HepG2 (cell line): ENCODE data around the gene FIBP. TPM values are rescaled to one million over a fixed set of nuclear protein-coding genes. Genes with fewer than 3 reads are reported as not detected.

Experiments used
- DNMT3B ChIP-seq: conservative IDR thresholded peaks from 2 replicates; pipeline ENCODE4 v1.6.1; 2016; ENCODE audit warnings: missing biosample characterization, control low read depth
- DPF2 ChIP-seq: sonication (generic); formaldehyde crosslinking; IDR thresholded peaks from 2 replicates; pipeline ENCODE4 v1.4.0; 2020; ENCODE audit warnings: mild to moderate bottlenecking, low read depth, missing genetic modification reagents, borderline replicate concordance
- FLYWCH1 ChIP-seq: sonication (generic); formaldehyde crosslinking; IDR thresholded peaks from 2 replicates; pipeline ENCODE4 v1.8.1; 2023; ENCODE audit warnings: mild to moderate bottlenecking, missing genetic modification reagents
- HNRNPUL1 ChIP-seq: fragments of 200-400 bp; formaldehyde crosslinking; IDR thresholded peaks from 2 replicates; pipeline ENCODE4 v1.6.1; 2017; ENCODE audit warnings: low read depth, mild to moderate bottlenecking, low read length, moderate library complexity
- KLF6 ChIP-seq: IDR thresholded peaks from 2 replicates; pipeline ENCODE4 v1.8.0; 2016; ENCODE audit warnings: missing biosample characterization, missing genetic modification reagents
- PLRG1 ChIP-seq: fragments of 450-650 bp; conservative IDR thresholded peaks from 2 replicates; pipeline ENCODE4 v1.6.1; 2016
- RAD21 ChIP-seq: fragments of 450-650 bp; formaldehyde crosslinking; IDR thresholded peaks from 2 replicates; pipeline ENCODE4 v1.5.0; 2020; ENCODE audit warnings: mild to moderate bottlenecking
- SNAI1 ChIP-seq: sonication (generic); formaldehyde crosslinking; IDR thresholded peaks from 2 replicates; pipeline ENCODE4 v1.5.0; 2020; ENCODE audit warnings: mild to moderate bottlenecking, missing genetic modification reagents, borderline replicate concordance
- TOPORS ChIP-seq: sonication (generic); formaldehyde crosslinking; IDR thresholded peaks from 2 replicates; pipeline ENCODE4 v1.8.0; 2023; ENCODE audit warnings: mild to moderate bottlenecking, missing genetic modification reagents
- ZBTB20 ChIP-seq: sonication (generic); formaldehyde crosslinking; IDR thresholded peaks from 2 replicates; pipeline ENCODE4 v1.8.1; 2023; ENCODE audit warnings: missing genetic modification reagents, low read depth, mild to moderate bottlenecking, borderline replicate concordance
- ZMAT3 ChIP-seq: sonication (generic); formaldehyde crosslinking; conservative IDR thresholded peaks from 2 replicates; pipeline ENCODE4 v1.7.0; 2021; ENCODE audit warnings: missing genetic modification reagents
- ZNF12 ChIP-seq: sonication (generic); formaldehyde crosslinking; IDR thresholded peaks from 2 replicates; pipeline ENCODE4 v1.5.0; 2020; ENCODE audit warnings: missing genetic modification reagents
- ZNF543 ChIP-seq: sonication (generic); formaldehyde crosslinking; IDR thresholded peaks from 2 replicates; pipeline ENCODE4 v1.4.0; 2020; ENCODE audit warnings: mild to moderate bottlenecking, missing genetic modification reagents
- ZNF567 ChIP-seq: sonication (generic); formaldehyde crosslinking; IDR thresholded peaks from 2 replicates; pipeline ENCODE4 v1.8.1; 2023; ENCODE audit warnings: mild to moderate bottlenecking, missing genetic modification reagents, borderline replicate concordance
- ZNF75D ChIP-seq: sonication (generic); formaldehyde crosslinking; IDR thresholded peaks from 2 replicates; pipeline ENCODE4 v1.8.1; 2023; ENCODE audit warnings: missing genetic modification reagents, mild to moderate bottlenecking, borderline replicate concordance
- ZNF777 ChIP-seq: sonication (generic); formaldehyde crosslinking; IDR thresholded peaks from 2 replicates; pipeline ENCODE4 v1.4.0; 2020; ENCODE audit warnings: missing genetic modification reagents
- ZSCAN31 ChIP-seq: sonication (generic); formaldehyde crosslinking; IDR thresholded peaks from 2 replicates; pipeline ENCODE4 v1.5.0; 2020; ENCODE audit warnings: low read depth, mild to moderate bottlenecking, missing genetic modification reagents
- polyA plus RNA-seq, 8 experiments: library from polyadenylated mRNA; depleted of rRNA in 3 of 8; stranded (reverse) in 7 of 8; unstranded in 1 of 8; fragments of >200 nt; fragmentation: Illumina TruSeq in 4 of 8; extraction: Trizol in 4 of 8; gene quantifications; 2 replicates each; pipeline versions ENCODE4 v1.2.1 to v1.2.3, GENCODE V29; 2011 to 2016; ENCODE audit warnings: low read depth in 4 of 8, missing spikeins in 1 of 8, mixed read lengths in 1 of 8; ENCODE audit not compliant: insufficient read depth in 1 of 8
- total RNA-seq, 5 experiments: library from RNA; depleted of rRNA; stranded (reverse); fragments of >200 nt; fragmentation: Illumina TruSeq; extraction: Trizol; gene quantifications; 2 replicates each; pipeline ENCODE4 v1.2.3, GENCODE V29; 2016; ENCODE audit warnings: low read depth in 1 of 5
- TF ChIP-seq, protein P1 (sequence below): sonication (generic); formaldehyde crosslinking; IDR thresholded peaks from 2 replicates; pipeline ENCODE4 v1.4.0; 2020; ENCODE audit warnings: mild to moderate bottlenecking, missing genetic modification reagents, borderline replicate concordance
- TF ChIP-seq, protein P2 (sequence below): sonication (generic); formaldehyde crosslinking; IDR thresholded peaks from 2 replicates; pipeline ENCODE4 v1.8.1; 2023; ENCODE audit warnings: mild to moderate bottlenecking, moderate library complexity, missing genetic modification reagents
- TF ChIP-seq, protein P3 (sequence below): sonication (generic); IDR thresholded peaks from 2 replicates; pipeline ENCODE4 v1.6.1; 2016; ENCODE audit warnings: low read depth, borderline replicate concordance
- TF ChIP-seq, protein P4 (sequence below): sonication (generic); formaldehyde crosslinking; IDR thresholded peaks from 2 replicates; pipeline ENCODE4 v1.5.0; 2020; ENCODE audit warnings: missing genetic modification reagents

FIBP gene
- total and polyA plus RNA-seq, 2 of the 13 experiments (the other 11 are each of a cell fraction or from before 2014, with no cell fraction given) = 42.9 to 62.1 TPM

DNA sequence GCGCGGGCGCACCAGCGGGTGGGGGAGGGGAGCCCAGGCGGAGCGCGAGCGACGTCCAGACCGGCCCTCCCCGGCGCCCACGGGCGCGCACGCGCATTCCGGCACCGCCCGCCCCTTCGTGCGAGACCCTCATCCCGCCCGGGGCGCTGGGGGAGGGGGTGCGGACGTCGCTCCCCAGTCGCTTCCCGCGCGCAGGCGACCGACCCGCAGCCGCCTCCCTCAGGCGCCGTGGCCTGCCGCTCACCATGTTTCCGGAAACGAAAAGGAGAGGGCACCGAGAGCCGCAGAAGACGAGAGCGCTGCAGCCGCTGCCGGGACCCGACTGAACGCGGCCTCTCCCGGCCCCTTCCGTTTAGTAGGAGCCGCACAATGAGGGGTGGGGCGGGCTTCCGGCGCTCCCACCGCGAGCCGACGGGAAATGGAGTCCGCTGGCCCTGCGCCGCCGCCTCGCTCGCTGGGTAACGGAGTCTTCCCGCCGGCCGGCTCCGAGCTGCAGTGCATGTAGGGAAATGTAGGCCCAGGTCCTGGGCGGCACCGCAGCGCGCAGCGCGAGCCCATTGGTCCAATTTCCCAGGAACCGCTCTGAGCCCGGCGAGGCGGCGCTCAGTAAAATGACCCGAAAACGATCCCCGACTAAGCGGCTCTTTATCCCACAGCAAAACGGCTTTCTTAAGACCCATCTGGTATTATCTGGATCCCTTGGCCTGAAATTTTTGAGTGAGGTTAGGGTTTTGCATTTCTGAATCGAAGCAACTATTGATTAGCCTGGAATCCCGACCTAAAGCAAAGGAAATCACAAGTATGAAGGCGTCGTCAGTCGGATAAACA lies 30.2 kb downstream of the FIBP start, which contains the start of gene CFL1 (continued):
- TF ChIP-seq, protein P1, sequence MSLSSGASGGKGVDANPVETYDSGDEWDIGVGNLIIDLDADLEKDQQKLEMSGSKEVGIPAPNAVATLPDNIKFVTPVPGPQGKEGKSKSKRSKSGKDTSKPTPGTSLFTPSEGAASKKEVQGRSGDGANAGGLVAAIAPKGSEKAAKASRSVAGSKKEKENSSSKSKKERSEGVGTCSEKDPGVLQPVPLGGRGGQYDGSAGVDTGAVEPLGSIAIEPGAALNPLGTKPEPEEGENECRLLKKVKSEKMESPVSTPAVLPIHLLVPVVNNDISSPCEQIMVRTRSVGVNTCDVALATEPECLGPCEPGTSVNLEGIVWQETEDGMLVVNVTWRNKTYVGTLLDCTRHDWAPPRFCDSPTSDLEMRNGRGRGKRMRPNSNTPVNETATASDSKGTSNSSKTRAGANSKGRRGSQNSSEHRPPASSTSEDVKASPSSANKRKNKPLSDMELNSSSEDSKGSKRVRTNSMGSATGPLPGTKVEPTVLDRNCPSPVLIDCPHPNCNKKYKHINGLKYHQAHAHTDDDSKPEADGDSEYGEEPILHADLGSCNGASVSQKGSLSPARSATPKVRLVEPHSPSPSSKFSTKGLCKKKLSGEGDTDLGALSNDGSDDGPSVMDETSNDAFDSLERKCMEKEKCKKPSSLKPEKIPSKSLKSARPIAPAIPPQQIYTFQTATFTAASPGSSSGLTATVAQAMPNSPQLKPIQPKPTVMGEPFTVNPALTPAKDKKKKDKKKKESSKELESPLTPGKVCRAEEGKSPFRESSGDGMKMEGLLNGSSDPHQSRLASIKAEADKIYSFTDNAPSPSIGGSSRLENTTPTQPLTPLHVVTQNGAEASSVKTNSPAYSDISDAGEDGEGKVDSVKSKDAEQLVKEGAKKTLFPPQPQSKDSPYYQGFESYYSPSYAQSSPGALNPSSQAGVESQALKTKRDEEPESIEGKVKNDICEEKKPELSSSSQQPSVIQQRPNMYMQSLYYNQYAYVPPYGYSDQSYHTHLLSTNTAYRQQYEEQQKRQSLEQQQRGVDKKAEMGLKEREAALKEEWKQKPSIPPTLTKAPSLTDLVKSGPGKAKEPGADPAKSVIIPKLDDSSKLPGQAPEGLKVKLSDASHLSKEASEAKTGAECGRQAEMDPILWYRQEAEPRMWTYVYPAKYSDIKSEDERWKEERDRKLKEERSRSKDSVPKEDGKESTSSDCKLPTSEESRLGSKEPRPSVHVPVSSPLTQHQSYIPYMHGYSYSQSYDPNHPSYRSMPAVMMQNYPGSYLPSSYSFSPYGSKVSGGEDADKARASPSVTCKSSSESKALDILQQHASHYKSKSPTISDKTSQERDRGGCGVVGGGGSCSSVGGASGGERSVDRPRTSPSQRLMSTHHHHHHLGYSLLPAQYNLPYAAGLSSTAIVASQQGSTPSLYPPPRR (CRISPR knock-in tag) = peak; percentile 41; the same call in 1 of the 2 replicates
- peak; percentile 96; the same call in 1 of the 2 replicates for TF ChIP-seq ZNF567 (CRISPR knock-in tag)
- TF ChIP-seq ZBTB20 (CRISPR knock-in tag) = no peak; the same call in 1 of the 2 replicates
- peak; percentile 92 for TF ChIP-seq KLF6
- no peak for TF ChIP-seq ZNF777 (CRISPR knock-in tag)
- peak; percentile 67; the same call in 1 of the 2 replicates for TF ChIP-seq TOPORS (CRISPR knock-in tag)
- TF ChIP-seq ZNF12 (CRISPR knock-in tag) = peak; percentile 69
- peak; percentile 72; the same call in 1 of the 2 replicates for TF ChIP-seq ZNF543
- no peak for TF ChIP-seq ZNF75D (CRISPR knock-in tag)
- TF ChIP-seq ZSCAN31 (CRISPR knock-in tag) = peak; percentile 80
- TF ChIP-seq, protein P2, sequence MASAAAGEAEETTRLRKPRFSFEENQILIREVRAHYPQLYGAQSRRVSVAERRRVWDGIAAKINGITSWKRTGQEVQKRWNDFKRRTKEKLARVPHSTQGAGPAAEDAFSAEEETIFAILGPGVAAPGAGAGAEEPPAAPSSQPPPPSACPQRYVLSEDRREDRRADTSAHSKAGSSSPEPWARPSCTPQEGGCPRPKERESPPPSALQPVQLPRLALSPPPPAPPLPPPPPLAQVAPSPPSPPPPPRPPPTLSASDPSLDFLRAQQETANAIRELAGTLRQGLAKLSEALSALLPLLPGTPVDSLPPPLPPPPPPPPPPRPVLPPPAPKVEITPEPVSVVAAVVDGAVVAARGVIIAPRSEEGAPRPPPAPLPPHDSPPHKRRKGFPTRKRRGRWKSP (CRISPR knock-in tag) = peak; percentile 87
- TF ChIP-seq, protein P3, sequence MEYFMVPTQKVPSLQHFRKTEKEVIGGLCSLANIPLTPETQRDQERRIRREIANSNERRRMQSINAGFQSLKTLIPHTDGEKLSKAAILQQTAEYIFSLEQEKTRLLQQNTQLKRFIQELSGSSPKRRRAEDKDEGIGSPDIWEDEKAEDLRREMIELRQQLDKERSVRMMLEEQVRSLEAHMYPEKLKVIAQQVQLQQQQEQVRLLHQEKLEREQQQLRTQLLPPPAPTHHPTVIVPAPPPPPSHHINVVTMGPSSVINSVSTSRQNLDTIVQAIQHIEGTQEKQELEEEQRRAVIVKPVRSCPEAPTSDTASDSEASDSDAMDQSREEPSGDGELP = no peak
- TF ChIP-seq PLRG1 = no peak
- TF ChIP-seq SNAI1 (CRISPR knock-in tag) = peak; percentile 70; the same call in 1 of the 2 replicates
- 0 out of 2 replicates have a peak, but pooled peaks have one; percentile 42 for TF ChIP-seq ZMAT3
- no peak for TF ChIP-seq DNMT3B (CRISPR knock-in tag)
- TF ChIP-seq DPF2 (CRISPR knock-in tag) = no peak
- TF ChIP-seq, protein P4, sequence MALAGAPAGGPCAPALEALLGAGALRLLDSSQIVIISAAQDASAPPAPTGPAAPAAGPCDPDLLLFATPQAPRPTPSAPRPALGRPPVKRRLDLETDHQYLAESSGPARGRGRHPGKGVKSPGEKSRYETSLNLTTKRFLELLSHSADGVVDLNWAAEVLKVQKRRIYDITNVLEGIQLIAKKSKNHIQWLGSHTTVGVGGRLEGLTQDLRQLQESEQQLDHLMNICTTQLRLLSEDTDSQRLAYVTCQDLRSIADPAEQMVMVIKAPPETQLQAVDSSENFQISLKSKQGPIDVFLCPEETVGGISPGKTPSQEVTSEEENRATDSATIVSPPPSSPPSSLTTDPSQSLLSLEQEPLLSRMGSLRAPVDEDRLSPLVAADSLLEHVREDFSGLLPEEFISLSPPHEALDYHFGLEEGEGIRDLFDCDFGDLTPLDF (CRISPR knock-in tag) = peak; percentile 96
- no peak for TF ChIP-seq FLYWCH1 (CRISPR knock-in tag)
- TF ChIP-seq RAD21 (CRISPR knock-in tag) = peak; percentile 43
- TF ChIP-seq HNRNPUL1 = peak; percentile 16; the same call in 1 of the 2 replicates
